Gastroesophageal sphincter (tissue), 3 donors: ENCODE data around the gene DMPK.

Experiments used
- CTCF ChIP-seq, 4 experiments: fragments of 200-600 bp in 2 of 4; fragments of 450-650 bp in 2 of 4; sonication (generic) in 1 of 4; IDR thresholded peaks; one replicate each; pipeline ENCODE4 v1.5.1; 2017 to 2019; ENCODE audit warnings: antibody characterized with exemption in 4 of 4, mild to moderate bottlenecking in 2 of 4, moderate library complexity in 2 of 4
- EP300 ChIP-seq: sonication (generic); formaldehyde crosslinking; IDR thresholded peaks from one replicate; pipeline ENCODE4 v1.6.1; 2017; ENCODE audit warnings: antibody characterized with exemption, mild to moderate bottlenecking
- POLR2A ChIP-seq, 2 donors: fragments of 450-650 bp; IDR thresholded peaks; one replicate each; pipeline ENCODE4 v1.6.1; 2017; ENCODE audit warnings: antibody characterized with exemption in 2 of 2, mild to moderate bottlenecking in 2 of 2, moderate library complexity in 1 of 2
- POLR2AphosphoS5 ChIP-seq: sonication (generic); formaldehyde crosslinking; IDR thresholded peaks from one replicate; pipeline ENCODE4 v1.6.1; 2017; ENCODE audit warnings: antibody characterized with exemption

- TF ChIP-seq CTCF (IDR thresholded peaks at IDR 0.05) (no peak), POLR2A (IDR thresholded peaks at IDR 0.05) (no peak), EP300 (no peak), POLR2AphosphoS5 (no peak)
Observed at GRCh38 chr19:45804959-45805230, 22.6 kb upstream of the DMPK start.
